Body of pancreas (tissue), 4 donors: ENCODE measurements around the gene VPS33B. TPM values are rescaled to one million over a fixed set of nuclear protein-coding genes. Genes with fewer than 3 reads are reported as not detected.

ENCODE experiments used
- ATAC-seq: fragments of 150-250 bp; one replicate; pipeline ENCODE4 v1.9.1; 2016
- DNase-seq, 4 donors: peaks; one replicate each; pipeline ENCODE4 v3.0.0-alpha.2; 2019
- H3K27ac ChIP-seq, 4 donors: fragments of 200-600 bp; sonication (generic); 1 replicate in 3 of 4; 2 replicates in 1 of 4; pipeline versions ENCODE4 v1.5.1 to v1.6.1; 2016 to 2019; ENCODE audit warnings: mild to moderate bottlenecking in 1 of 4, mixed read lengths in 1 of 4, moderate library complexity in 1 of 4
- H3K27me3 ChIP-seq, 2 donors: fragments of 200-600 bp; sonication (generic); one replicate each; pipeline ENCODE4 v1.6.0; 2016; ENCODE audit warnings: mild to moderate bottlenecking in 1 of 2
- H3K36me3 ChIP-seq, 2 donors: fragments of 200-600 bp; sonication (generic); replicated peaks in 1 of 2; 2 replicates each; pipeline ENCODE4 v1.5.1; 2016; ENCODE audit warnings: low read depth in 2 of 2; ENCODE audit not compliant: insufficient read depth in 1 of 2
- H3K4me1 ChIP-seq: fragments of 200-600 bp; sonication (generic); one replicate; pipeline ENCODE4 v1.6.0; 2016
- H3K4me3 ChIP-seq, 2 donors: fragments of 200-600 bp; sonication (generic); 1 replicate in 1 of 2; 2 replicates in 1 of 2; pipeline ENCODE4 v1.5.1; 2016 to 2019
- H3K9me3 ChIP-seq, 3 donors: fragments of 200-600 bp; sonication (generic); 1 replicate in 2 of 3; 2 replicates in 1 of 3; pipeline ENCODE4 v1.5.1; 2016
- CTCF ChIP-seq, 7 experiments: fragments of 450-650 bp in 4 of 7; fragments of 200-600 bp in 3 of 7; sonication (generic) in 3 of 7; IDR thresholded peaks; one replicate each; pipeline ENCODE4 v1.5.1; 2016 to 2019; ENCODE audit warnings: antibody characterized with exemption in 7 of 7
- POLR2A ChIP-seq, 3 donors: fragments of 450-650 bp; IDR thresholded peaks; one replicate each; pipeline ENCODE4 v1.6.1; 2016; ENCODE audit warnings: antibody characterized with exemption in 3 of 3, mild to moderate bottlenecking in 2 of 3
- WGBS, 2 donors: methylation state at CpG; one replicate each; pipeline ENCODE4 v1.1.5; 2017; 5-methylcytosine and 5-hydroxymethylcytosine counted together
- intact Hi-C: fragments of 100-400 bp; cut with DNase I; formaldehyde crosslinking; loops from one replicate; pipeline ENCODE4 v1.15.1; 2023
- total RNA-seq, 2 donors: library from RNA; depleted of rRNA; stranded (reverse); fragments of >200 nt; gene quantifications; one replicate each; pipeline ENCODE4 v1.1.0, GENCODE V29; 2016

VPS33B gene
- total RNA-seq, 2 donors from 2014 or later: 8.3 to 10.5 TPM

- Histone ChIP-seq H3K4me1 (no peaks in the 10 kb centered on the region), H3K36me3 (no peaks in the 10 kb centered on the region), H3K4me3 (no peak overlapping the region), H3K9me3 (no peaks in the 10 kb centered on the region), H3K27ac (no peak overlapping the region), H3K27me3 (no peaks in the 10 kb centered on the region)
- DNase-seq (no peak), ATAC-seq (no peak)
- no peak for TF ChIP-seq POLR2A (IDR thresholded peaks at IDR 0.05)
- no peak for TF ChIP-seq CTCF (IDR thresholded peaks at IDR 0.05)
- intact Hi-C loops: loop anchor here (5.0 kb wide), 2 partner anchors 78 to 88 kb away; partner anchors contain the start of gene RCCD1
- 69 to 75% methylated on average over 2 of the region's 3 CpGs for WGBS, 2 donors
These were observed 17.6 kb upstream of the VPS33B start for GRCh38 chr15:91039996-91040395.

GRCh38 chr15:91032919-91033803 is 10.8 kb upstream of the VPS33B start:
- intact Hi-C loops: no loop called here

GRCh38 chr15:91031796-91032195 is 9.4 kb upstream of the VPS33B start:
- peaks cover 20% of the 10 kb centered on the region for H3K4me1 ChIP-seq
- H3K27ac ChIP-seq: peak overlapping the region in 1 of 4 donors; percentile 73
- ATAC-seq: no peak
- TF ChIP-seq POLR2A (IDR thresholded peaks at IDR 0.05): no peak
- TF ChIP-seq CTCF (IDR thresholded peaks at IDR 0.05): no peak
- H3K36me3 ChIP-seq: no peaks in the 10 kb centered on the region
- peak overlapping the region in 1 of 2 donors; percentile 45 for H3K4me3 ChIP-seq
- intact Hi-C loops: no loop called here
- 47 to 56% methylated on average over 10 of the region's 10 CpGs for WGBS, 2 donors
- H3K27me3 ChIP-seq: no peaks in the 10 kb centered on the region
- H3K9me3 ChIP-seq: no peaks in the 10 kb centered on the region
- DNase-seq: peak in 1 of 4 donors; percentile 24

More at GRCh38 chr15:91032919-91033803, 10.8 kb upstream of the VPS33B start:
- WGBS, 2 donors: 16 to 17% methylated on average over 10 to 12 of the region's 12 CpGs
- Histone ChIP-seq H3K27me3 (no peaks in the 10 kb centered on the region), H3K9me3 (no peaks in the 10 kb centered on the region), H3K36me3 (no peaks in the 10 kb centered on the region), H3K4me1 (peaks cover 20% of the 10 kb centered on the region), H3K27ac (peak overlapping the region; percentile 72 to 88 (median 77)), H3K4me3 (peak overlapping the region; percentile 14 to 45)
- peak; percentile 97 for ATAC-seq
- TF ChIP-seq CTCF (IDR thresholded peaks at IDR 0.05) (peak; percentile 85 to 99 (median 97)), POLR2A (IDR thresholded peaks at IDR 0.05) (peak; percentile 97 to 99 (median 98))
- peak; percentile 95 to 98 (median 98) for DNase-seq

GRCh38 chr15:91027677-91028076 is 5.3 kb upstream of the VPS33B start:
- 52 to 67% methylated on average over 1 of the region's 1 CpG for WGBS, 2 donors
- intact Hi-C loops: no loop called here
- Histone ChIP-seq H3K4me1 (peaks cover 24% of the 10 kb centered on the region), H3K36me3 (no peaks in the 10 kb centered on the region), H3K27ac (no peak overlapping the region), H3K4me3 (no peak overlapping the region), H3K9me3 (no peaks in the 10 kb centered on the region), H3K27me3 (no peaks in the 10 kb centered on the region)
- ATAC-seq (no peak), DNase-seq (no peak)
- TF ChIP-seq POLR2A (IDR thresholded peaks at IDR 0.05): no peak
- no peak for TF ChIP-seq CTCF (IDR thresholded peaks at IDR 0.05)
